H7 (cell line): ENCODE results near the gene DOCK3. TPM values are rescaled to one million over a fixed set of nuclear protein-coding genes. Genes with fewer than 3 reads are reported as not detected.
"Not testable (repeated sequence)": the region's sequence is repeated elsewhere in the genome, so short reads cannot be mapped to it uniquely, and the experiment has no call there.

Experiments used
- DNase-seq: peaks from one replicate; pipeline ENCODE4 v3.0.0; 2012
- H3K27me3 ChIP-seq: 2 replicates; pipeline ENCODE4 v1.6.0; 2011; ENCODE audit warnings: mild to moderate bottlenecking, low read length; ENCODE audit not compliant: control insufficient read depth, insufficient read depth
- H3K36me3 ChIP-seq: replicated peaks from 2 replicates; pipeline ENCODE4 v1.5.1; 2011; ENCODE audit warnings: low read length; ENCODE audit not compliant: control insufficient read depth, insufficient read depth
- H3K4me3 ChIP-seq: 2 replicates; pipeline ENCODE4 v1.5.1; 2011; ENCODE audit warnings: low read depth, mild to moderate bottlenecking, control low read depth, low read length, moderate library complexity; ENCODE audit not compliant: insufficient read depth
- total RNA-seq: library from RNA; depleted of rRNA; stranded (reverse); fragments of >200 nt; shearing (Covaris generic); gene quantifications from 2 replicates; pipeline ENCODE4 v1.2.3, GENCODE V29; 2014

The DOCK3 gene
- total RNA-seq, 1 experiment from 2014 or later = 2.0 TPM

GRCh38 chr3:50687127-50687751 lies 12.5 kb downstream of the DOCK3 start:
- H3K4me3 ChIP-seq = no peak overlapping the region
- no peak for DNase-seq
- no peaks in the 10 kb centered on the region for H3K27me3 ChIP-seq
- H3K36me3 ChIP-seq = no peaks in the 10 kb centered on the region

GRCh38 chr3:50687916-50688315 lies 13.2 kb downstream of the DOCK3 start:
- no peak for DNase-seq
- Histone ChIP-seq H3K27me3 (no peaks in the 10 kb centered on the region), H3K36me3 (no peaks in the 10 kb centered on the region), H3K4me3 (no peak overlapping the region)

- not testable (repeated sequence) for H3K4me3 ChIP-seq, DNase-seq, H3K27me3 ChIP-seq, H3K36me3 ChIP-seq
Observed at GRCh38 chr3:50688602-50689001, 13.9 kb downstream of the DOCK3 start.

- Histone ChIP-seq H3K27me3 (no peaks in the 10 kb centered on the region), H3K4me3 (no peak overlapping the region), H3K36me3 (no peaks in the 10 kb centered on the region)
- DNase-seq = no peak
Observed at GRCh38 chr3:50689558-50689957, 14.8 kb downstream of the DOCK3 start.

GRCh38 chr3:50695031-50695430 lies 20.3 kb downstream of the DOCK3 start:
- Histone ChIP-seq H3K27me3 (no peaks in the 10 kb centered on the region), H3K4me3 (no peak overlapping the region), H3K36me3 (no peaks in the 10 kb centered on the region)
- DNase-seq = no peak

- Histone ChIP-seq H3K27me3 (no peaks in the 10 kb centered on the region), H3K36me3 (no peaks in the 10 kb centered on the region), H3K4me3 (no peak overlapping the region)
- no peak for DNase-seq
Observed at GRCh38 chr3:50696276-50696675, 21.5 kb downstream of the DOCK3 start.

GRCh38 chr3:50698269-50698668 lies 23.5 kb downstream of the DOCK3 start:
- Histone ChIP-seq H3K4me3 (no peak overlapping the region), H3K36me3 (no peaks in the 10 kb centered on the region), H3K27me3 (no peaks in the 10 kb centered on the region)
- no peak for DNase-seq

GRCh38 chr3:50708620-50709019 lies 33.9 kb downstream of the DOCK3 start:
- no peak for DNase-seq
- Histone ChIP-seq H3K4me3 (no peak overlapping the region), H3K36me3 (no peaks in the 10 kb centered on the region), H3K27me3 (no peaks in the 10 kb centered on the region)

- Histone ChIP-seq H3K27me3 (no peaks in the 10 kb centered on the region), H3K4me3 (no peak overlapping the region), H3K36me3 (no peaks in the 10 kb centered on the region; the same call in 1 of the 2 replicates)
- DNase-seq = no peak
Observed at GRCh38 chr3:50714946-50715345, 40.2 kb downstream of the DOCK3 start.

GRCh38 chr3:50724831-50725230 lies 50.1 kb downstream of the DOCK3 start:
- Histone ChIP-seq H3K4me3 (no peak overlapping the region), H3K27me3 (no peaks in the 10 kb centered on the region), H3K36me3 (no peaks in the 10 kb centered on the region)
- no peak for DNase-seq

GRCh38 chr3:50734985-50735384 lies 60.3 kb downstream of the DOCK3 start:
- no peak for DNase-seq
- Histone ChIP-seq H3K36me3 (no peaks in the 10 kb centered on the region), H3K4me3 (no peak overlapping the region), H3K27me3 (no peaks in the 10 kb centered on the region)

- Histone ChIP-seq H3K27me3 (no peaks in the 10 kb centered on the region), H3K36me3 (no peaks in the 10 kb centered on the region), H3K4me3 (no peak overlapping the region)
- DNase-seq = no peak
Observed at GRCh38 chr3:50737193-50737905, 62.6 kb downstream of the DOCK3 start.

GRCh38 chr3:50737906-50738598 lies 63.3 kb downstream of the DOCK3 start:
- DNase-seq = no peak
- Histone ChIP-seq H3K4me3 (no peak overlapping the region), H3K36me3 (no peaks in the 10 kb centered on the region), H3K27me3 (no peaks in the 10 kb centered on the region)

- DNase-seq = no peak
- H3K4me3 ChIP-seq = no peak overlapping the region
- H3K27me3 ChIP-seq = no peaks in the 10 kb centered on the region
- no peaks in the 10 kb centered on the region for H3K36me3 ChIP-seq
Observed at GRCh38 chr3:50743643-50744042, 68.9 kb downstream of the DOCK3 start.

GRCh38 chr3:50749822-50750221 lies 75.1 kb downstream of the DOCK3 start:
- no peaks in the 10 kb centered on the region for H3K27me3 ChIP-seq
- DNase-seq = no peak
- H3K36me3 ChIP-seq = no peaks in the 10 kb centered on the region
- no peak overlapping the region for H3K4me3 ChIP-seq
